HepG2 (cell line): Measurements from ENCODE around the gene L3MBTL4. TPM values are rescaled to one million over a fixed set of nuclear protein-coding genes. Genes with fewer than 3 reads are reported as not detected.

Source experiments
- CEBPB ChIP-seq: IDR thresholded peaks from 2 replicates; pipeline ENCODE4 v1.6.1; 2011; ENCODE audit warnings: low read depth, low read length, improper control_type of control experiment, borderline replicate concordance
- ELF3 ChIP-seq: IDR thresholded peaks from 2 replicates; pipeline ENCODE4 v1.6.1; 2016; ENCODE audit warnings: missing genetic modification reagents, missing compliant biosample characterization
- HIVEP1 ChIP-seq: sonication (generic); formaldehyde crosslinking; IDR thresholded peaks from 2 replicates; pipeline ENCODE4 v1.4.0; 2020; ENCODE audit warnings: mild to moderate bottlenecking, missing genetic modification reagents
- MEF2D ChIP-seq: sonication (generic); formaldehyde crosslinking; IDR thresholded peaks from 2 replicates; pipeline ENCODE4 v1.5.1; 2020; ENCODE audit warnings: mild to moderate bottlenecking, missing genetic modification reagents
- MIXL1 ChIP-seq: IDR thresholded peaks from 2 replicates; pipeline ENCODE4 v1.6.1; 2016
- REL ChIP-seq: sonication (generic); formaldehyde crosslinking; conservative IDR thresholded peaks from 2 replicates; pipeline ENCODE4 v1.8.0; 2022; ENCODE audit warnings: mild to moderate bottlenecking, missing genetic modification reagents, moderate library complexity
- THYN1 ChIP-seq: sonication (generic); formaldehyde crosslinking; IDR thresholded peaks from 2 replicates; pipeline ENCODE4 v1.8.1; 2023; ENCODE audit warnings: low read depth, mild to moderate bottlenecking, moderate library complexity, missing genetic modification reagents, borderline replicate concordance
- ZNF33B ChIP-seq: sonication (generic); formaldehyde crosslinking; IDR thresholded peaks from 2 replicates; pipeline ENCODE4 v1.5.1; 2020; ENCODE audit warnings: mild to moderate bottlenecking, missing genetic modification reagents
- ZNF441 ChIP-seq: sonication (generic); formaldehyde crosslinking; IDR thresholded peaks from 2 replicates; pipeline ENCODE4 v1.7.0; 2021; ENCODE audit warnings: missing genetic modification reagents, borderline replicate concordance
- ZNF501 ChIP-seq: sonication (generic); formaldehyde crosslinking; IDR thresholded peaks from 2 replicates; pipeline ENCODE4 v1.5.1; 2020; ENCODE audit warnings: mild to moderate bottlenecking, moderate library complexity, missing genetic modification reagents
- ZNF713 ChIP-seq: sonication (generic); formaldehyde crosslinking; IDR thresholded peaks from 2 replicates; pipeline ENCODE4 v1.4.0; 2020; ENCODE audit warnings: mild to moderate bottlenecking, missing genetic modification reagents
- polyA plus RNA-seq, 8 experiments: library from polyadenylated mRNA; depleted of rRNA in 3 of 8; stranded (reverse) in 7 of 8; unstranded in 1 of 8; fragments of >200 nt; fragmentation: Illumina TruSeq in 4 of 8; extraction: Trizol in 4 of 8; gene quantifications; 2 replicates each; pipeline versions ENCODE4 v1.2.1 to v1.2.3, GENCODE V29; 2011 to 2016; ENCODE audit warnings: low read depth in 4 of 8, missing spikeins in 1 of 8, mixed read lengths in 1 of 8; ENCODE audit not compliant: insufficient read depth in 1 of 8
- total RNA-seq, 5 experiments: library from RNA; depleted of rRNA; stranded (reverse); fragments of >200 nt; fragmentation: Illumina TruSeq; extraction: Trizol; gene quantifications; 2 replicates each; pipeline ENCODE4 v1.2.3, GENCODE V29; 2016; ENCODE audit warnings: low read depth in 1 of 5
- TF ChIP-seq, protein P1 (sequence below): IDR thresholded peaks from 2 replicates; pipeline ENCODE4 v1.6.1; 2012; ENCODE audit warnings: low read depth, low read length, improper control_type of control experiment
- TF ChIP-seq, protein P2 (sequence below): sonication (generic); formaldehyde crosslinking; IDR thresholded peaks from 2 replicates; pipeline ENCODE4 v1.4.0; 2020; ENCODE audit warnings: low read depth, mild to moderate bottlenecking, missing genetic modification reagents
- TF ChIP-seq, protein P3 (sequence below): sonication (generic); formaldehyde crosslinking; IDR thresholded peaks from 2 replicates; pipeline ENCODE4 v1.4.0; 2020; ENCODE audit warnings: missing genetic modification reagents
- TF ChIP-seq, protein P4 (sequence below), 2 experiments: sonication (generic) in 1 of 2; formaldehyde crosslinking in 1 of 2; IDR thresholded peaks; 2 replicates each; pipeline versions ENCODE4 v1.4.0 to v1.6.1; 2018 to 2020; ENCODE audit warnings: missing genetic modification reagents in 2 of 2, borderline replicate concordance in 1 of 2, low read depth in 1 of 2, mild to moderate bottlenecking in 1 of 2, missing biosample characterization in 1 of 2
- TF ChIP-seq, protein P5 (sequence below): sonication (generic); formaldehyde crosslinking; IDR thresholded peaks from 2 replicates; pipeline ENCODE4 v1.4.0; 2020; ENCODE audit warnings: missing genetic modification reagents
- TF ChIP-seq, protein P6 (sequence below): IDR thresholded peaks from 2 replicates; pipeline ENCODE4 v1.6.1; 2016; ENCODE audit warnings: mild to moderate bottlenecking

Gene L3MBTL4
- total and polyA plus RNA-seq, 2 of the 13 experiments (the other 11 are each of a cell fraction or from before 2014, with no cell fraction given): 10.8 to 13.3 TPM

DNA sequence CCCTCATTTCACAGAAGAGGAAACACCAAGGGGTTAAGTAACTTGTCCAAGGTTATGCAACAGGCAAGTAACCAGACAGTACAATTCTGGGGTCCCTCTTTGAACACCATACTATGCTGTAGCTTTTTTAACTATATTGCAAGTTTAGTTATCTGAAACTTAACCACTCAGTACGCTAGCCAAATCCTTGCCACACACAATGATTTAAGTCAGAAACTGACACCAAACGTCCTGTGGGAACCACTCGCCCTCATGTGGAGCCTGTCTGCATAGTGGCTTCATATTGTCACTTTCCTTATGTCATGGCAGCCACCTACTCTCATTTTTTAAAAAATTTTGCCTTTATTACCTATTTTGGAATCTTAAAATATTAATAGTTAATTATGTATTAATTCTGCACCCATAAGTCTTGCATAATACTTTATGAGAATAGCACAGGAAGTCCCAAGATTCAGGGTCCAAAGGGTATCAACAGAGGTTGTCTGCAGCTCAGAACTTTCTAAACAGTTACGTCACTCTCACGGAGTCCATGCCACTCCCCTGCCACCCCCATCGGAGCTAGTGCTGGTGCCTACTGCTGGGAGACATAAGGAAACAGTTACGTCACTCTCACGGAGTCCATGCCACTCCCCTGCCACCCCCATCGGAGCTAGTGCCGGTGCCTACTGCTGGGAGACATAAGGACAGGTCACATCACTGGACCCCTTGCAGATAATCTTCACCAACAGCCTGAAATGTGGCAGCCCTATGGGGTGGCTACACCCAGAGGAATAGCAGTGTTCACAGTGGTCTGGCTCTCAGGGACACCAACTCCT is 99.0 kb downstream of the L3MBTL4 start (continued):
- TF ChIP-seq HIVEP1 (CRISPR knock-in tag) (no peak), MIXL1 (0 out of 2 replicates have a peak, but pooled peaks have one; percentile 23), ZNF713 (no peak), MEF2D (CRISPR knock-in tag) (0 out of 2 replicates have a peak, but pooled peaks have one; percentile 19), REL (CRISPR knock-in tag) (no peak), THYN1 (CRISPR knock-in tag) (no peak), ZNF501 (CRISPR knock-in tag) (peak; percentile 58; the same call in 1 of the 2 replicates), ELF3 (peak; percentile 21; the same call in 1 of the 2 replicates), CEBPB (peak; percentile 53; the same call in 1 of the 2 replicates), ZNF33B (CRISPR knock-in tag) (no peak), ZNF441 (CRISPR knock-in tag) (peak; percentile 55; the same call in 1 of the 2 replicates)
- TF ChIP-seq, protein P1, sequence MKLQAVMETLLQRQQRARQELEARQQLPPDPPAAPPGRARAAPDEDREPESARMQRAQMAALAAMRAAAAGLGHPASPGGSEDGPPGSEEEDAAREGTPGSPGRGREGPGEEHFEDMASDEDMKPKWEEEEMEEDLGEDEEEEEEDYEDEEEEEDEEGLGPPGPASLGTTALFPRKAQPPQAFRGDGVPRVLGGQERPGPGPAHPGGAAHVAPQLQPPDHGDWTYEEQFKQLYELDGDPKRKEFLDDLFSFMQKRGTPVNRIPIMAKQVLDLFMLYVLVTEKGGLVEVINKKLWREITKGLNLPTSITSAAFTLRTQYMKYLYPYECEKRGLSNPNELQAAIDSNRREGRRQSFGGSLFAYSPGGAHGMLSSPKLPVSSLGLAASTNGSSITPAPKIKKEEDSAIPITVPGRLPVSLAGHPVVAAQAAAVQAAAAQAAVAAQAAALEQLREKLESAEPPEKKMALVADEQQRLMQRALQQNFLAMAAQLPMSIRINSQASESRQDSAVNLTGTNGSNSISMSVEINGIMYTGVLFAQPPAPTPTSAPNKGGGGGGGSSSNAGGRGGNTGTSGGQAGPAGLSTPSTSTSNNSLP: no peak
- TF ChIP-seq, protein P2, sequence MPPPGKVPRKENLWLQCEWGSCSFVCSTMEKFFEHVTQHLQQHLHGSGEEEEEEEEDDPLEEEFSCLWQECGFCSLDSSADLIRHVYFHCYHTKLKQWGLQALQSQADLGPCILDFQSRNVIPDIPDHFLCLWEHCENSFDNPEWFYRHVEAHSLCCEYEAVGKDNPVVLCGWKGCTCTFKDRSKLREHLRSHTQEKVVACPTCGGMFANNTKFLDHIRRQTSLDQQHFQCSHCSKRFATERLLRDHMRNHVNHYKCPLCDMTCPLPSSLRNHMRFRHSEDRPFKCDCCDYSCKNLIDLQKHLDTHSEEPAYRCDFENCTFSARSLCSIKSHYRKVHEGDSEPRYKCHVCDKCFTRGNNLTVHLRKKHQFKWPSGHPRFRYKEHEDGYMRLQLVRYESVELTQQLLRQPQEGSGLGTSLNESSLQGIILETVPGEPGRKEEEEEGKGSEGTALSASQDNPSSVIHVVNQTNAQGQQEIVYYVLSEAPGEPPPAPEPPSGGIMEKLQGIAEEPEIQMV (CRISPR knock-in tag): no peak
- TF ChIP-seq, protein P3, sequence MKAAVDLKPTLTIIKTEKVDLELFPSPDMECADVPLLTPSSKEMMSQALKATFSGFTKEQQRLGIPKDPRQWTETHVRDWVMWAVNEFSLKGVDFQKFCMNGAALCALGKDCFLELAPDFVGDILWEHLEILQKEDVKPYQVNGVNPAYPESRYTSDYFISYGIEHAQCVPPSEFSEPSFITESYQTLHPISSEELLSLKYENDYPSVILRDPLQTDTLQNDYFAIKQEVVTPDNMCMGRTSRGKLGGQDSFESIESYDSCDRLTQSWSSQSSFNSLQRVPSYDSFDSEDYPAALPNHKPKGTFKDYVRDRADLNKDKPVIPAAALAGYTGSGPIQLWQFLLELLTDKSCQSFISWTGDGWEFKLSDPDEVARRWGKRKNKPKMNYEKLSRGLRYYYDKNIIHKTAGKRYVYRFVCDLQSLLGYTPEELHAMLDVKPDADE (CRISPR knock-in tag): no peak
- TF ChIP-seq, protein P4, sequence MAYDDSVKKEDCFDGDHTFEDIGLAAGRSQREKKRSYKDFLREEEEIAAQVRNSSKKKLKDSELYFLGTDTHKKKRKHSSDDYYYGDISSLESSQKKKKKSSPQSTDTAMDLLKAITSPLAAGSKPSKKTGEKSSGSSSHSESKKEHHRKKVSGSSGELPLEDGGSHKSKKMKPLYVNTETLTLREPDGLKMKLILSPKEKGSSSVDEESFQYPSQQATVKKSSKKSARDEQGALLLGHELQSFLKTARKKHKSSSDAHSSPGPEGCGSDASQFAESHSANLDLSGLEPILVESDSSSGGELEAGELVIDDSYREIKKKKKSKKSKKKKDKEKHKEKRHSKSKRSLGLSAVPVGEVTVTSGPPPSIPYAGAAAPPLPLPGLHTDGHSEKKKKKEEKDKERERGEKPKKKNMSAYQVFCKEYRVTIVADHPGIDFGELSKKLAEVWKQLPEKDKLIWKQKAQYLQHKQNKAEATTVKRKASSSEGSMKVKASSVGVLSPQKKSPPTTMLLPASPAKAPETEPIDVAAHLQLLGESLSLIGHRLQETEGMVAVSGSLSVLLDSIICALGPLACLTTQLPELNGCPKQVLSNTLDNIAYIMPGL (CRISPR knock-in tag; IDR thresholded peaks at IDR 0.05; ENCODE audit: borderline replicate concordance in 1 of 2, low read depth in 1 of 2): no peak
- TF ChIP-seq, protein P5, sequence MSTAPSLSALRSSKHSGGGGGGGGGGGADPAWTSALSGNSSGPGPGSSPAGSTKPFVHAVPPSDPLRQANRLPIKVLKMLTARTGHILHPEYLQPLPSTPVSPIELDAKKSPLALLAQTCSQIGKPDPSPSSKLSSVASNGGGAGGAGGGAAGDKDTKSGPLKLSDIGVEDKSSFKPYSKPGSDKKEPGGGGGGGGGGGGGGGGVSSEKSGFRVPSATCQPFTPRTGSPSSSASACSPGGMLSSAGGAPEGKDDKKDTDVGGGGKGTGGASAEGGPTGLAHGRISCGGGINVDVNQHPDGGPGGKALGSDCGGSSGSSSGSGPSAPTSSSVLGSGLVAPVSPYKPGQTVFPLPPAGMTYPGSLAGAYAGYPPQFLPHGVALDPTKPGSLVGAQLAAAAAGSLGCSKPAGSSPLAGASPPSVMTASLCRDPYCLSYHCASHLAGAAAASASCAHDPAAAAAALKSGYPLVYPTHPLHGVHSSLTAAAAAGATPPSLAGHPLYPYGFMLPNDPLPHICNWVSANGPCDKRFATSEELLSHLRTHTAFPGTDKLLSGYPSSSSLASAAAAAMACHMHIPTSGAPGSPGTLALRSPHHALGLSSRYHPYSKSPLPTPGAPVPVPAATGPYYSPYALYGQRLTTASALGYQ (CRISPR knock-in tag): no peak
- TF ChIP-seq, protein P6, sequence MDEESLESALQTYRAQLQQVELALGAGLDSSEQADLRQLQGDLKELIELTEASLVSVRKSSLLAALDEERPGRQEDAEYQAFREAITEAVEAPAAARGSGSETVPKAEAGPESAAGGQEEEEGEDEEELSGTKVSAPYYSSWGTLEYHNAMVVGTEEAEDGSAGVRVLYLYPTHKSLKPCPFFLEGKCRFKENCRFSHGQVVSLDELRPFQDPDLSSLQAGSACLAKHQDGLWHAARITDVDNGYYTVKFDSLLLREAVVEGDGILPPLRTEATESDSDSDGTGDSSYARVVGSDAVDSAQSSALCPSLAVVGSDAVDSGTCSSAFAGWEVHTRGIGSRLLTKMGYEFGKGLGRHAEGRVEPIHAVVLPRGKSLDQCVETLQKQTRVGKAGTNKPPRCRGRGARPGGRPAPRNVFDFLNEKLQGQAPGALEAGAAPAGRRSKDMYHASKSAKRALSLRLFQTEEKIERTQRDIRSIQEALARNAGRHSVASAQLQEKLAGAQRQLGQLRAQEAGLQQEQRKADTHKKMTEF (CRISPR knock-in tag): no peak
